GM10847 (cell line): Measurements from ENCODE around the gene MAMDC2.

ENCODE experiments used
- POLR2A ChIP-seq: IDR thresholded peaks from 2 replicates; pipeline ENCODE4 v1.6.1; 2011; ENCODE audit not compliant: insufficient read length; ENCODE audit errors: extremely low read depth

Gene MAMDC2

GRCh38 chr9:70220216-70220615, 176.6 kb downstream of the MAMDC2 start:
- TF ChIP-seq POLR2A, result no peak

GRCh38 chr9:70222354-70222753, 178.7 kb downstream of the MAMDC2 start:
- no peak for TF ChIP-seq POLR2A

GRCh38 chr9:70228118-70228517, 184.5 kb downstream of the MAMDC2 start:
- no peak for TF ChIP-seq POLR2A

GRCh38 chr9:70228611-70229010, 185.0 kb downstream of the MAMDC2 start:
- no peak for TF ChIP-seq POLR2A

- TF ChIP-seq POLR2A, result no peak
Observed at GRCh38 chr9:70229026-70229425, 185.4 kb downstream of the MAMDC2 start.

GRCh38 chr9:70229579-70229978, 185.9 kb downstream of the MAMDC2 start:
- no peak for TF ChIP-seq POLR2A

GRCh38 chr9:70232476-70232875, 188.8 kb downstream of the MAMDC2 start:
- no peak for TF ChIP-seq POLR2A

GRCh38 chr9:70250221-70250620, 206.6 kb downstream of the MAMDC2 start:
- TF ChIP-seq POLR2A, result no peak

GRCh38 chr9:70255486-70255885, 211.8 kb downstream of the MAMDC2 start:
- no peak for TF ChIP-seq POLR2A

GRCh38 chr9:70256123-70256551, 212.5 kb downstream of the MAMDC2 start:
- TF ChIP-seq POLR2A, result no peak

- TF ChIP-seq POLR2A, result no peak
Observed at GRCh38 chr9:70257502-70257901, 213.9 kb downstream of the MAMDC2 start.

- no peak for TF ChIP-seq POLR2A
Observed at GRCh38 chr9:70257991-70258691, 214.5 kb downstream of the MAMDC2 start.

- peak; percentile 97 for TF ChIP-seq POLR2A
Observed at GRCh38 chr9:70258692-70259511, 215.3 kb downstream of the MAMDC2 start, which contains the start of gene SMC5. SMC5 (plus strand) TSS chr9:70258978; CDS start chr9:70259079, 101 bp downstream.

GRCh38 chr9:70259512-70259802, 215.8 kb downstream of the MAMDC2 start:
- no peak for TF ChIP-seq POLR2A

- no peak for TF ChIP-seq POLR2A
Observed at GRCh38 chr9:70260007-70260443, 216.4 kb downstream of the MAMDC2 start.

- no peak for TF ChIP-seq POLR2A
Observed at GRCh38 chr9:70260606-70261005, 217.0 kb downstream of the MAMDC2 start.
